GM06990 (cell line): Measurements from ENCODE around the gene LRRC9.

Experiments used
- DNase-seq: peaks from one replicate; pipeline ENCODE4 v3.0.0-alpha.2; 2011; ENCODE audit not compliant: insufficient read length; ENCODE audit errors: extremely low read depth
- H3K27me3 ChIP-seq: replicated peaks from 2 replicates; pipeline ENCODE4 v1.6.0; 2011; ENCODE audit warnings: low read length; ENCODE audit not compliant: control insufficient read depth, insufficient read depth
- H3K36me3 ChIP-seq: 2 replicates; pipeline ENCODE4 v1.5.1; 2011; ENCODE audit warnings: low read length; ENCODE audit not compliant: control insufficient read depth, insufficient read depth
- H3K4me3 ChIP-seq: replicated peaks from 2 replicates; pipeline ENCODE4 v1.5.1; 2011; ENCODE audit warnings: low read depth, mild to moderate bottlenecking, control low read depth, low read length
- TF ChIP-seq, protein P1 (sequence below): IDR thresholded peaks from 2 replicates; pipeline ENCODE4 v1.5.1; 2011; ENCODE audit warnings: low read length, control low read depth, mild to moderate bottlenecking, inconsistent platforms; ENCODE audit not compliant: insufficient read depth, poor library complexity, severe bottlenecking

Gene LRRC9

GRCh38 chr14:59919570-59920377 lies at the start of gene LRRC9:
TSS of gene LRRC9 (plus strand) at chr14:59920144.
- H3K4me3 ChIP-seq = peak within 1 kb of the TSS; percentile 48
- H3K27me3 ChIP-seq = no peaks in the 10 kb centered on the region; the same call in 1 of the 2 replicates
- DNase-seq = no peak
- TF ChIP-seq, protein P1, sequence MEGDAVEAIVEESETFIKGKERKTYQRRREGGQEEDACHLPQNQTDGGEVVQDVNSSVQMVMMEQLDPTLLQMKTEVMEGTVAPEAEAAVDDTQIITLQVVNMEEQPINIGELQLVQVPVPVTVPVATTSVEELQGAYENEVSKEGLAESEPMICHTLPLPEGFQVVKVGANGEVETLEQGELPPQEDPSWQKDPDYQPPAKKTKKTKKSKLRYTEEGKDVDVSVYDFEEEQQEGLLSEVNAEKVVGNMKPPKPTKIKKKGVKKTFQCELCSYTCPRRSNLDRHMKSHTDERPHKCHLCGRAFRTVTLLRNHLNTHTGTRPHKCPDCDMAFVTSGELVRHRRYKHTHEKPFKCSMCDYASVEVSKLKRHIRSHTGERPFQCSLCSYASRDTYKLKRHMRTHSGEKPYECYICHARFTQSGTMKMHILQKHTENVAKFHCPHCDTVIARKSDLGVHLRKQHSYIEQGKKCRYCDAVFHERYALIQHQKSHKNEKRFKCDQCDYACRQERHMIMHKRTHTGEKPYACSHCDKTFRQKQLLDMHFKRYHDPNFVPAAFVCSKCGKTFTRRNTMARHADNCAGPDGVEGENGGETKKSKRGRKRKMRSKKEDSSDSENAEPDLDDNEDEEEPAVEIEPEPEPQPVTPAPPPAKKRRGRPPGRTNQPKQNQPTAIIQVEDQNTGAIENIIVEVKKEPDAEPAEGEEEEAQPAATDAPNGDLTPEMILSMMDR = no peak
- no peaks in the 10 kb centered on the region for H3K36me3 ChIP-seq

DNA sequence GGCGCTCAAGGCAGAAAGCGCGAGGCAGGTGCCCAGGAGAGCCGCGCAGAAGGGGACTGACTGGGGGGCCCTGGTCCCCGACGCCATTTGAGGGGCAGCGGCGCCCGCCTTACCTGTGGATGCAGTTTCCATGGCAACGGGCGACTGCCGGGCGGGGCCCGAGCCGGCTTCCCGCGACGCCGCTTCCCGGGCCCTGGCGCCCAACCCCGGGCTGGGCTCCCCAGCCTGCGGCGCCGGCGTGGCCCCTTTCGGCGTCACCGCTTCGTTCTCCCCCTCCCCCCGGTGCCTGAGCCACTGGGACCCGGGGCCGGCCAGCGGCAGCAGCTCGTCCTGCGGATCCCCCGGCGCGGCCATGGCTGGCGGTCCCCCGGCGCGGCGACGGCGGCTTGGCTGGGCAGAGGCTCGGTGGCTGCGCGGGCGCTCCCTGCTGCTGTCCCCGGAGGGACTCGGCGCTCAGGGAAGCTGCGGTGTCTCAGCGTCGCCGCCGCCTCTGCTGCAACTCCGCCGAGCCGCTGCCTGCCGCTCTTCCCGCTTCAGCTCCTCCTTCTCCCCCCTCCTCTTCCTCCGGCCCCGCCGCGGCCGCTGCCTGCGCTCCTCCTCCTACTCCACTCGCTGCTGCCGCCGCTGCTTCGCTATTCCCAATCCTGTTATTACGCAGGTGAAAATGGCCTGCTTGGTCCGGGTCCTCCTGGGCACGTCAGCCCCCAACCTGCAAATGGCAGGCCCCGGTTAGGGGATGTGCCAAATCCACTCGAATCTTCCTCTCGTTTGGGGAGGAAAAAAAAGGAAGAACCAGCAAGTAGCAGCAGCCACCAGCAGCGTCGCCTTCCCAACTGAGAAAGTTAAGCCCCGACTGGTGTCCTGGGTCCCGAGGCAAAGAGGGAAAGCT lies 49.4 kb upstream of the LRRC9 start, which contains the start of gene RTN1:
TSS of gene RTN1 (minus strand) at position 500 of the 889 bp plus-strand sequence. CDS start at position 354, 146 bp downstream.
- H3K36me3 ChIP-seq = no peaks in the 10 kb centered on the region
- no peaks in the 10 kb centered on the region; the same call in 1 of the 2 replicates for H3K27me3 ChIP-seq
- peak within 1 kb of the TSS; percentile 61 for H3K4me3 ChIP-seq
- TF ChIP-seq, protein P1 = no peak
- peak; percentile 24 for DNase-seq

- H3K27me3 ChIP-seq = no peaks in the 10 kb centered on the region; the same call in 1 of the 2 replicates
- H3K4me3 ChIP-seq = peak overlapping the region; percentile 61; the same call in 1 of the 2 replicates
- H3K36me3 ChIP-seq = no peaks in the 10 kb centered on the region
- no peak for DNase-seq
- TF ChIP-seq, protein P1 = no peak
These were observed 48.8 kb upstream of the LRRC9 start for GRCh38 chr14:59871166-59871495.

DNA sequence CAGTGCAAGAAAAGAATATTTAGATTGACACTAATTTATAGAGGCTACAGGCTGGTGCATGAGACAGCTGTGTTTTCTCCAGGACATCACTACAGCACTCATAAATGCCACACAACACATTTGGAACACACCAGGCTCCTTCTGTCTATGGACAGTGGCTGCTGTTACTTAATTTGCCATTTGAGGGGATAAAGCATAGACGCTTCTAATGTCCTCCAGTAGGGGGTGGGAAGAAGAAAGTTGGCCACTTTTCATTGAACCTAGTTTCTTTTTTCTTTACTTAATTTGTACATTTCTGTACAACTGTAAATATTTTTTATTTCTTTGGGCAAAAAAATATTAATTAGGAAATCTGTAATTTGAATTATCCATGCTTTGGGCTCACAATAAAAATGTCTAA lies 37.0 kb upstream of the LRRC9 start:
- Histone ChIP-seq H3K36me3 (no peaks in the 10 kb centered on the region), H3K27me3 (no peaks in the 10 kb centered on the region), H3K4me3 (no peak overlapping the region)
- TF ChIP-seq, protein P1 = peak; percentile 58
- no peak for DNase-seq

GRCh38 chr14:59890676-59891075 lies 29.3 kb upstream of the LRRC9 start:
- TF ChIP-seq, protein P1 = no peak
- Histone ChIP-seq H3K4me3 (no peak overlapping the region), H3K27me3 (no peaks in the 10 kb centered on the region), H3K36me3 (no peaks in the 10 kb centered on the region)
- DNase-seq = no peak
